GM19455 (cell line): ENCODE results near the gene ARMH4.

Experiments used
- ATAC-seq: cut with Tn5 transposase; IDR thresholded peaks from one replicate; pipeline ENCODE4 v1.9.1; 2021; ENCODE audit not compliant: unreplicated experiment

Gene ARMH4

GRCh38 chr14:58055497-58056010, 96.5 kb downstream of the ARMH4 start:
- ATAC-seq: no peak

DNA sequence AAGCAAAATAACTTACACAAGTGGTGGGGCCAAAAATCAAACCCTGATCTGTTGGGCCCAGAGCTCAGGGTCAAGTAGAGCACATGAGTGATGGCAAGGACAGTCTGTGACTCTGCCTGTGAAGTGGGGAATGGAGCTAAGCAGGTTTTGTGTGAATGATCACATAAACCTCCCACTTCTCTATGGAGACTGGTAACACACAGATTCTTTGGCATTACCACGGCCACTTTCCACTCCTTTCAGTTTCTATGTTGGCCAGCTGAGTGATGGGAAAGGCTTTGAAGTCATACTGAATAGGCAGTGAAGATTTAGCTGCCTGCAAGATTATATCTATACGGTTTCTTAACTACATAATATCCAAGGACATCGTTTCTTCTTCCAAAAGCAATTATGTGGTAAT, 97.9 kb downstream of the ARMH4 start:
- no peak for ATAC-seq

- no peak for ATAC-seq
Observed at GRCh38 chr14:58048219-58048618, 103.8 kb downstream of the ARMH4 start.

- ATAC-seq: no peak
Observed at GRCh38 chr14:58027904-58028303, 124.1 kb downstream of the ARMH4 start.

DNA sequence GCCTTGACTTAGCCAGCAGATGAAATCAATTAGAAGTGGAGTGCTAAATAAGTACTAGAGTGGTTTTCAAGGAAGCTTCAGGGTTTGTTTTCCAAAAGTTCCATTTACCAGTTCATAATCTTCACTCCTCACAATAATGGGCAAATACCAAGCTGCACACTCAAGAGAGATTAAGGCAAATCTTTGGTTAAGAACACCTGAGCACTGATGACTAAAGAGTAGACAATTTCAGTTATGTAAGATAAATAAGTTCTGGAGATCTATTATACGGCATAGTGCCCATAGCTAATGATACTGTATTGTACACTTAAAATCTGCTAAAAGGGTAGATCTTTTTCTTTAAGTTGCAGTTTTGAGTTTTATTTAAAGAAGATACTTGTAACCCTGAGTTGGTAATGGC, 125.0 kb downstream of the ARMH4 start:
- no peak for ATAC-seq

GRCh38 chr14:58026219-58026618, 125.8 kb downstream of the ARMH4 start:
- ATAC-seq: no peak

DNA sequence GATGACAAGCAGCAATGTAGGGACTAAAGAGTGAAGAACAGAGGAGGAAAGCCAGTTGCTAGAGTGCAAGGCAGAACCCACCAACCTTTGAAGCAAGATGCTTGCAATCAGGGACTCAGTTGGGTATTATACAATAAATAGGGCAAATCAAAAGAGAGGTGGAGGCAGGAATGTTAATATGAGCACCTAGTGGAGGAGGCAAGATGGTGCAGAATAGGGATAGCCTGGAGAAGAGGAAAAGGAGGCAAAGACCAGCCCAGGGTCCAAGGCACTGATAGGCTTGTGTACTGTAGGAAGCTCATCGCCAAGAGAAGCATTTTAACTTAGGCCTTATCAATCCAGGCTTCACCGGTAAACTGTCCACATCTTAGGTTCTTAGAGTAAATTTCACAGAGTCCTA, 137.2 kb downstream of the ARMH4 start:
- ATAC-seq: no peak

DNA sequence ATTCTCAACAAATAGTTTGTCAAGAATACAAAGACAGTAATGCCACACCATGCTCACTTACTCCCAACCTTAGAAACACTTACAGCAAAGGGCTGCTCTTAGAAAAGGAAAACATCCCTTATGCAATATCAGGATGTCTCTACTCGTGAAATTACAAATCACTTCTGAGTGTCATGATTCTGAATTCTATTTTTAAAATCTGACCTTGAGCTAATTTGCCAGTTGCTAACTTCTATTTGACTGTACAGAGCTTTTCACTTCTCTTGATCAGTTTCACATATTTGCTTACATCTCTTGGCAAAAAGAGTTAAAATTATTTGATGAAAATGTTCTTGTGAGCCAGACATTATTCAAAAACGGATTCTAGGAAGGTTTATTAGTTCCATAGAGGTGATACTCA, 149.4 kb downstream of the ARMH4 start:
- no peak for ATAC-seq

GRCh38 chr14:57999979-58000378, 152.0 kb downstream of the ARMH4 start:
- ATAC-seq: no peak

- ATAC-seq: no peak
Observed at GRCh38 chr14:57999471-57999870, 152.5 kb downstream of the ARMH4 start.

GRCh38 chr14:57998766-57999165, 153.2 kb downstream of the ARMH4 start:
- ATAC-seq: no peak

DNA sequence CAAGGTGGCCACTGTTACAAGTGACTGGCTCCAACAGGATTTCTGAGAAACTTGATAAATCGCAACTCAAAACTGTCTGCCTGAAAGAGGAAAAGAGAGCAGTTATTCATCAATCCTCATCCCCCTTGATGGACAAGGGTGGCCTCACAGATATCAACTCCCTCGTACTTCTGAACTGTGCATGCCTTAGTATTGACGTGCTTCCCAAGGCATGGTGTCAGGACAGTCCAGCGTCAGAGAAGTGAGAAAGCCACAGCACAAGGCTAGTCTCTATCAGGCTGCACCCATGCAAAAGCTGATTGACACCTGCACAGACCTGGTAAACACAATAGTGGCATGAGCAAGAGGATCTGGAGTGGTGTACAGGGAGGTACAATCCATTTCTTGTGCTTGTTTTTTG, 160.7 kb downstream of the ARMH4 start:
- no peak for ATAC-seq

- no peak for ATAC-seq
Observed at GRCh38 chr14:57988445-57988844, 163.6 kb downstream of the ARMH4 start.

- ATAC-seq: no peak
Observed at GRCh38 chr14:57987596-57988300, 164.3 kb downstream of the ARMH4 start.

DNA sequence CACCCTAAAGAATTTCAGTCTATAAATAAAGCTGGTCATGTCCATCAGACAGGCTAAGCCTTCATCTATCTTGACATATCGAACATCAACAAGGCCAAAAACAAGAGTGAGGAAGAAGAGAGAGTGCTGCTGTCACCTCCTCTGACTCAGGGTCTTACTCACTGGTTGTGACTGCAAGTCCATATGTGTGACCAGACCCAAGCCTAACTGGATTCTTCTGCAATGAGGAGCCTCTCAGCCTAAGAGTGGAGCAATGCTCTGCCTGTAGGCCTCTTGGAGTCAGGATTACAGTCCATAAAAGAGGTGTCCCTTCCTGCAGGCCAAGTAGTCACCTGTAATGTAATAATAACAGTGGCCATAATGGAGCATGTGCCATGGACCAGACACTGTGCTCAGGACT, 165.0 kb downstream of the ARMH4 start:
- ATAC-seq: no peak

- ATAC-seq: no peak
Observed at GRCh38 chr14:57982804-57983634, 169.0 kb downstream of the ARMH4 start.

- ATAC-seq: no peak
Observed at GRCh38 chr14:57981817-57982560, 170.0 kb downstream of the ARMH4 start.

DNA sequence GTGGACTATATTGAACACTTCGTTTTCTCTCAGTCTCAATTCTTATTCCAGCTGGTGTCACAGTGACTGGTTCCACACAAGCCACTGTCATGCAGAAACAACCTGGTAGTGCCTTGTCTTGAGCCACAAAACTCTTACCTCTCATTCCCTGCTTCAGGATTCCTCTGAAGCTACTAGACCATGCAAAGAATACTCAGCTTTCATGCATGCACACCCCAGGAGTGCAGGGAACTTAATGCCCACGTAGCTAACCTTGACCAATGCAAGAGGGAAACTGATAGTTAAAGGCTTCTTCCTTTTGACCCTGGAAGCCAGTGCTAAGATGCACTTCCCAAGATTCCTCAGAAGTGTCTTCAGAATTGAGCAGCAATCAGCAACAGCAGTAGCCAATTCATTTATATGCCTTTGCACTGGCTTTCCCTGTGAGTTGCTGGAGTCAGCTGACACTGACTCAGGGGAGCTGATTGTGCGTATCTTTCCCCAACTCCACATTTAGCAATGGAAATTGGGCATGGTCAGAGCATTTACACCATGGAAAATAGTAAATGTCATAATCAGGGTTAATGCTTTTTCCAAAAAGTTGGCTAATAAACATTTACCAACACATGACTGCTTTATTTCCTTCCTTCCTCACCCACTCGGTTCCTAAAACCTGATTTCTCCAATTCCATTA, 172.5 kb downstream of the ARMH4 start:
- ATAC-seq: no peak

DNA sequence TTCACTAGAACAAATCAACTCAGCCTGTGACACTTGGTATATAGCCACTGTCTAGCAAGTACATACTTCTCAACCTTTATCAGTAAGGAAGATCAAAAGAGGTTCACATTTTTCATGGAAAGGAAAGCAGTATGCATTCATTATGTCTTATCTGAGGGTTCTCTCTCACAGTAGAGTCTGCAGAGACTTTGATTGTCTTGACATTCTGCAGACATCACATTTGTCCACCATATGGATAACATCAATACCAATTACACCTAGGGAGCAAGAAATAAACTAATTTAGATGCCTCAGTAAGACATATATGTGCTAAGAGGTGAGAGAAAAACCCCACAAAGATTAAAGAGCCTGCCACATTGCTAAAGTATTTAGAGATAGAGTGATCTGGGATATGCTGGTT, 175.3 kb downstream of the ARMH4 start:
- ATAC-seq: no peak

DNA sequence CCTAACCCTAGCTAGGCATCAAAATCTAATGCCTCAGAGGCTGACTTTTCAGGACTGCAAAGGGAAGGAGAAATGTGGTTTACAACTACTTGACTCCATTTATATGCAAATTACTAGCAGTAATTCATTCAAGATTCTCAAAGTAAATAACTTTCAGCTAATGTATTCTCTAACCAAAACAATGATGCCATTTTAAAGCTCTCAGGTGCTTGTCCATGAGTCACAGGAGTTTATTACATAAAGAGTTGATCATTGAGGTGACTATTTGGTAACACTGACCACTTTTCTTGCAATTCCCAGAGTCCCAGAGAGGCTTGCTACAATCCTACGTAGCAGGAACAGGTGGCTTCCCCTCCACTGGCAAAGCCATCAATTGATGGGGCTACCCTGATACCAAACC, 177.1 kb downstream of the ARMH4 start:
- no peak for ATAC-seq

GRCh38 chr14:57970594-57970993, 181.4 kb downstream of the ARMH4 start:
- ATAC-seq: no peak
